ENCODE results near the gene CCL28.

The CCL28 gene

DNA sequence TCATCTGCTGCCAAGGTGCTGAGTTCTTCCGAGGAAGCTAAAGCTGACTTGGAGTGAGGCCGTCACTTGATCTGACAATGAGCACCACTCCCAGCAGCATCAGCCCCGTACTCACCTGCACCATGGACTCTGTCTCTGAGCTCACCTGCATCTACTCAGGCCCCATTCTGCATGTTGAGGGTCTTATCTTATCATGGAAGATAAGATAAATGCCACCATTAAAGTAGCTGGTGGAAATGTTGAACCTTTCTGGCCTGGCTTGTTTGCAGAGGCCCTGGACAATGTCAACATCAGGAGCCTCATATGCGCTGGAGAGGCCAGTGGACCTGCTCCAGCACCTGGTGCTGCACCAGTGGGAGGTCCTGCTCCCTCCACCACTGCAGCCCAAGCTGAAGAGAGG is 64.0 kb downstream of the CCL28 start:
- H3K36me3 ChIP-seq (ENCODE audit: insufficient read depth) = no peaks in the 10 kb centered on the region
- H3K4me3 ChIP-seq (IDR thresholded peaks at IDR 0.05; ENCODE audit: insufficient read depth, low read depth, low read length) = no peak overlapping the region
- H4K20me1 ChIP-seq (ENCODE audit: insufficient read depth) = no peaks in the 10 kb centered on the region
- no peak overlapping the region for H3K9ac ChIP-seq
- no peaks in the 10 kb centered on the region for H3K79me2 ChIP-seq (ENCODE audit: insufficient read depth, low read depth)
- H3K27me3 ChIP-seq (ENCODE audit: insufficient read depth, low read depth) = no peaks in the 10 kb centered on the region
- H2AFZ ChIP-seq (ENCODE audit: low read depth) = no peak overlapping the region
- no peak overlapping the region for H3K27ac ChIP-seq
- H3K4me2 ChIP-seq = no peak overlapping the region
- H3K4me1 ChIP-seq (ENCODE audit: low read depth, poor library complexity, severe bottlenecking) = no peaks in the 10 kb centered on the region
- TF ChIP-seq, protein P1, sequence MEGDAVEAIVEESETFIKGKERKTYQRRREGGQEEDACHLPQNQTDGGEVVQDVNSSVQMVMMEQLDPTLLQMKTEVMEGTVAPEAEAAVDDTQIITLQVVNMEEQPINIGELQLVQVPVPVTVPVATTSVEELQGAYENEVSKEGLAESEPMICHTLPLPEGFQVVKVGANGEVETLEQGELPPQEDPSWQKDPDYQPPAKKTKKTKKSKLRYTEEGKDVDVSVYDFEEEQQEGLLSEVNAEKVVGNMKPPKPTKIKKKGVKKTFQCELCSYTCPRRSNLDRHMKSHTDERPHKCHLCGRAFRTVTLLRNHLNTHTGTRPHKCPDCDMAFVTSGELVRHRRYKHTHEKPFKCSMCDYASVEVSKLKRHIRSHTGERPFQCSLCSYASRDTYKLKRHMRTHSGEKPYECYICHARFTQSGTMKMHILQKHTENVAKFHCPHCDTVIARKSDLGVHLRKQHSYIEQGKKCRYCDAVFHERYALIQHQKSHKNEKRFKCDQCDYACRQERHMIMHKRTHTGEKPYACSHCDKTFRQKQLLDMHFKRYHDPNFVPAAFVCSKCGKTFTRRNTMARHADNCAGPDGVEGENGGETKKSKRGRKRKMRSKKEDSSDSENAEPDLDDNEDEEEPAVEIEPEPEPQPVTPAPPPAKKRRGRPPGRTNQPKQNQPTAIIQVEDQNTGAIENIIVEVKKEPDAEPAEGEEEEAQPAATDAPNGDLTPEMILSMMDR (conservative IDR thresholded peaks at IDR 0.05; ENCODE audit: low read depth, low read length) = no peak

DNA sequence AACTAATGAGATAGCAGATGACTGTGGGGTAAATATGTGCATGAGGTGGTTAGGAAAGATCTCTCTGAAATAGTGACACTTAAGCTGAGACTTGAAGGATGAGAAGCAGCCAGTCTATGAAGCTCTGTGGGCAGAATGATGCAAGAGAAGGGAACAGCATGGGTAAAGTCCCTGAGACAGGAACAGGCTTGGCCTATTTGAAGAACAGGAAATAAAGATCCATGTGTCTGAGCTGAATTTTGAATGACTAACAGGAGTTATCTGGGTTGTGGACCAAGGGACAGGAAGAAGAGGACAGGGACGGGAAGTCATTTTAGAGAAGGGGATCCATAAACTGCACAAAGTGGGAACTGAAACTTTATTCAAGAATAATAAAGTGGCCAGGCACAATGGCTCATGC is 73.3 kb downstream of the CCL28 start:
- no peaks in the 10 kb centered on the region for H4K20me1 ChIP-seq (ENCODE audit: insufficient read depth)
- no peak overlapping the region for H2AFZ ChIP-seq (ENCODE audit: low read depth)
- no peaks in the 10 kb centered on the region for H3K36me3 ChIP-seq (ENCODE audit: insufficient read depth)
- no peak overlapping the region for H3K9ac ChIP-seq
- H3K4me1 ChIP-seq (ENCODE audit: low read depth, poor library complexity, severe bottlenecking) = no peaks in the 10 kb centered on the region
- H3K4me2 ChIP-seq = no peak overlapping the region
- no peak overlapping the region for H3K4me3 ChIP-seq (IDR thresholded peaks at IDR 0.05; ENCODE audit: insufficient read depth, low read depth, low read length)
- no peaks in the 10 kb centered on the region for H3K27me3 ChIP-seq (ENCODE audit: insufficient read depth, low read depth)
- TF ChIP-seq, protein P1 (conservative IDR thresholded peaks at IDR 0.05; ENCODE audit: low read depth, low read length) = no peak
- H3K79me2 ChIP-seq (ENCODE audit: insufficient read depth, low read depth) = no peaks in the 10 kb centered on the region
- H3K27ac ChIP-seq = no peak overlapping the region

DNA sequence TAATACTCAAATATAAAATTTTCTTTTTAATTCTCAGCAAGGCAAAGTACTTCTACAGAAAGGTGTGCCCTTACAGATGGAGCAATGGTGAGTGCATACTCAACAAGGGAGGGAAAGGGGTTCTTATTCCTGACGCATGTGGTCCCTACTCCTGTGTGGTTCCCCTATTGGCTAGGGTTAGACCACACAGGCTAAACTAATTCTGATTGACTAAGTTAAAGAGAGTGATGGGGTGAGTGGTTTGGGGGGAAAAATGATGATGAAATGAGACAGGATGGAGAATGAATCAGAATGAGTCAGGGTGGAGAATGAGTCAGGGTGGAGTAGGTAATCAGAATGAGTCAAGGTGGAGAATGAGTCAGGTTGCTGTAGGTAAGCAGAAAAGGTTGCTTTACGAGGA is 76.0 kb downstream of the CCL28 start:
- H2AFZ ChIP-seq (ENCODE audit: low read depth) = no peak overlapping the region
- H3K4me3 ChIP-seq (IDR thresholded peaks at IDR 0.05; ENCODE audit: insufficient read depth, low read depth, low read length) = no peak overlapping the region
- TF ChIP-seq, protein P1 (conservative IDR thresholded peaks at IDR 0.05; ENCODE audit: low read depth, low read length) = no peak
- H3K9ac ChIP-seq = no peak overlapping the region
- no peak overlapping the region for H3K4me2 ChIP-seq
- H4K20me1 ChIP-seq (ENCODE audit: insufficient read depth) = no peaks in the 10 kb centered on the region
- no peaks in the 10 kb centered on the region for H3K4me1 ChIP-seq (ENCODE audit: low read depth, poor library complexity, severe bottlenecking)
- no peaks in the 10 kb centered on the region for H3K79me2 ChIP-seq (ENCODE audit: insufficient read depth, low read depth)
- H3K36me3 ChIP-seq (ENCODE audit: insufficient read depth) = no peaks in the 10 kb centered on the region
- no peaks in the 10 kb centered on the region for H3K27me3 ChIP-seq (ENCODE audit: insufficient read depth, low read depth)
- H3K27ac ChIP-seq = no peak overlapping the region

DNA sequence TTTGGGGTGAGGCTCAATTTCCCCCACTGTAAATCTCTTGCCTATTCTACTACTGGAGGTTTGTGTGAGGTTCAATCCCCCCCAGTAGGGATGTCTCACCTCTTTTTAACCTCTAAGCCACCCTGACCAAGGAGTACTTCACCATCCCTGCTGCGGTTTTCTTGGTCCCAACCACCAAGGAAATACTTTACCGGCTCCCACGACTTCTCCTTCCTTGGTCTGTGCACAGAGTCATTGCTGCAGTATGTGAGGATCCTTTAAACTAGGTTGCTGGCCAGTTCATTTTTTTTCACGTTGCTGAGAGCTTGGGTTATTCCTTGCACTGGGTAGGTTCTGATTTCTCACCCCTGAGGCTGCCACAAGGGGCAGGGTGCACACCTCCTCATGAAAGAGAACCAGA is 76.5 kb downstream of the CCL28 start:
- H4K20me1 ChIP-seq (ENCODE audit: insufficient read depth) = no peaks in the 10 kb centered on the region
- no peak overlapping the region for H3K9ac ChIP-seq
- no peaks in the 10 kb centered on the region for H3K4me1 ChIP-seq (ENCODE audit: low read depth, poor library complexity, severe bottlenecking)
- no peaks in the 10 kb centered on the region for H3K36me3 ChIP-seq (ENCODE audit: insufficient read depth)
- no peaks in the 10 kb centered on the region for H3K27me3 ChIP-seq (ENCODE audit: insufficient read depth, low read depth)
- TF ChIP-seq, protein P1 (conservative IDR thresholded peaks at IDR 0.05; ENCODE audit: low read depth, low read length) = no peak
- H3K4me3 ChIP-seq (IDR thresholded peaks at IDR 0.05; ENCODE audit: insufficient read depth, low read depth, low read length) = no peak overlapping the region
- H3K4me2 ChIP-seq = no peak overlapping the region
- no peaks in the 10 kb centered on the region for H3K79me2 ChIP-seq (ENCODE audit: insufficient read depth, low read depth)
- no peak overlapping the region for H2AFZ ChIP-seq (ENCODE audit: low read depth)
- no peak overlapping the region for H3K27ac ChIP-seq

DNA sequence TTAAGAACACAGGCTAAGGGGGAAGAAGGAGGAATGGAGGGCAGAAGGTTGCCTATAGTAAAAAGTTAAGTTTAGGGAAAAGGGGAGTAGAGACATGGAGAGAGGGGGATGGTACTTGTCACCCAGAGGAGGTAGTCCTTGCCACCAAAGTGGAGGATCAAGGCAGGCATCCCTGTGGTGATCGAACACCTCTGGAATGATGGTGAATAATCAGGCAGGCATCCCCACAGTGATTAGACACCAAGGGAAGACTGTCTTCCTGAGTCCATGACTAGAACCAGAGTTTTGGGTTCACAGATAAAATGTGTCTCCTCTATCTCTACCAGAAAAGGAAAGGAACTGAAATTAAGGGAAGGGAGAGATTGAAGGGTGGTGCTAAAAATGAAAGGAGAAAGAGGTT is 79.8 kb downstream of the CCL28 start:
- Histone ChIP-seq H4K20me1 (ENCODE audit: insufficient read depth) (no peaks in the 10 kb centered on the region), H3K27me3 (ENCODE audit: insufficient read depth, low read depth) (no peaks in the 10 kb centered on the region), H3K9ac (no peak overlapping the region), H3K4me2 (no peak overlapping the region), H3K79me2 (ENCODE audit: insufficient read depth, low read depth) (no peaks in the 10 kb centered on the region), H3K4me1 (ENCODE audit: low read depth, poor library complexity, severe bottlenecking) (no peaks in the 10 kb centered on the region), H3K4me3 (IDR thresholded peaks at IDR 0.05; ENCODE audit: insufficient read depth, low read depth, low read length) (no peak overlapping the region), H2AFZ (ENCODE audit: low read depth) (no peak overlapping the region), H3K27ac (no peak overlapping the region), H3K36me3 (ENCODE audit: insufficient read depth) (no peaks in the 10 kb centered on the region)
- TF ChIP-seq, protein P1 (conservative IDR thresholded peaks at IDR 0.05; ENCODE audit: low read depth, low read length) = no peak

Data from KMS-11 (cell line).